PFSK-1 (cell line): ENCODE measurements around the gene CCDC33.

Experiments used
- FOXP2 ChIP-seq: optimal IDR thresholded peaks from 2 replicates; pipeline ENCODE3; 2011; ENCODE audit warnings: borderline replicate concordance, control low read depth, inconsistent platforms; ENCODE audit not compliant: insufficient read depth; ENCODE audit errors: extremely low read length, extremely low read depth
- POLR2AphosphoS5 ChIP-seq: IDR thresholded peaks from 2 replicates; pipeline ENCODE4 v1.6.1; 2012; ENCODE audit warnings: low read depth, mild to moderate bottlenecking, control low read depth, low read length, moderate library complexity
- SIN3A ChIP-seq: IDR thresholded peaks from 2 replicates; pipeline ENCODE4 v1.6.1; 2012; ENCODE audit warnings: mild to moderate bottlenecking, low read length, moderate library complexity, borderline replicate concordance; ENCODE audit not compliant: insufficient read depth
- TAF1 ChIP-seq: IDR thresholded peaks from 2 replicates; pipeline ENCODE4 v1.6.1; 2012; ENCODE audit warnings: low read length, control low read depth, borderline replicate concordance; ENCODE audit not compliant: insufficient read depth
- TF ChIP-seq, protein P1 (sequence below), 2 experiments: IDR thresholded peaks; 2 replicates each; pipeline versions ENCODE4 v1.6.1 to v1.8.0; 2011 to 2012; ENCODE audit warnings: low read depth in 2 of 2, low read length in 2 of 2, control low read depth in 1 of 2, inconsistent platforms in 1 of 2, mild to moderate bottlenecking in 1 of 2, moderate library complexity in 1 of 2; ENCODE audit not compliant: insufficient read depth in 1 of 2

Gene CCDC33

DNA sequence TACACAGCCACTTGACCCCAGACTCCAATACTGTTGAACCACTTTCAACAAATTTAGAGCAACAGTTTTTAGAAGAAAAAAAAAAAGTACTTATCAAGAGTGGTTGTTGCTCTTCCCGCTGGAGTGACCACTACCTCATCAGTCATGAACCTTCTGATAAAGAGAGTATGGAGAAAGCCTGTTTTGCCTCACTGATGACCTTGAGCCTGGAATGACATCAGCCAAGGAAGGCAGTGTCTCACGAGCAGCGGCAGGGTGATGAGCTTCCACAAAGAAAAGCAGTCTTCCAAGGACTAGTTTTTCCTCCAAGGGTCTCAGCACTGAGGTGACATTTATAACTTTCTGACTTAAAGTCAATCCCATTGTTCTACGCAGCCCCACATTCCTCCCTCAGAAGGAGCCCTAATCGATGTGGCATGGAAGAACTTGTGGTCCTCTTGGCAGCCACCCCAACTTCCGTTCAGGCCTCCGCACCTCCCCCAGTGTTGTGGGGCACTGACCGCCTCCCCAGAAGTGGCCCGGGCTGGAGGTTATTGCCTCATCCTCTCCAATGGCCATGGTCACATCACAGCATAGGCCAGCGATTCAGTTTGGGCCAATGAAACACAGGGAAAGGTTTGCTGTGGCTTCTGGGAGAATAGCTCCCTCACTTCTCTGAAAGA lies 133.1 kb downstream of the CCDC33 start:
- no peak for TF ChIP-seq TAF1
- no peak for TF ChIP-seq SIN3A
- no peak for TF ChIP-seq FOXP2
- no peak for TF ChIP-seq POLR2AphosphoS5
- TF ChIP-seq, protein P1, sequence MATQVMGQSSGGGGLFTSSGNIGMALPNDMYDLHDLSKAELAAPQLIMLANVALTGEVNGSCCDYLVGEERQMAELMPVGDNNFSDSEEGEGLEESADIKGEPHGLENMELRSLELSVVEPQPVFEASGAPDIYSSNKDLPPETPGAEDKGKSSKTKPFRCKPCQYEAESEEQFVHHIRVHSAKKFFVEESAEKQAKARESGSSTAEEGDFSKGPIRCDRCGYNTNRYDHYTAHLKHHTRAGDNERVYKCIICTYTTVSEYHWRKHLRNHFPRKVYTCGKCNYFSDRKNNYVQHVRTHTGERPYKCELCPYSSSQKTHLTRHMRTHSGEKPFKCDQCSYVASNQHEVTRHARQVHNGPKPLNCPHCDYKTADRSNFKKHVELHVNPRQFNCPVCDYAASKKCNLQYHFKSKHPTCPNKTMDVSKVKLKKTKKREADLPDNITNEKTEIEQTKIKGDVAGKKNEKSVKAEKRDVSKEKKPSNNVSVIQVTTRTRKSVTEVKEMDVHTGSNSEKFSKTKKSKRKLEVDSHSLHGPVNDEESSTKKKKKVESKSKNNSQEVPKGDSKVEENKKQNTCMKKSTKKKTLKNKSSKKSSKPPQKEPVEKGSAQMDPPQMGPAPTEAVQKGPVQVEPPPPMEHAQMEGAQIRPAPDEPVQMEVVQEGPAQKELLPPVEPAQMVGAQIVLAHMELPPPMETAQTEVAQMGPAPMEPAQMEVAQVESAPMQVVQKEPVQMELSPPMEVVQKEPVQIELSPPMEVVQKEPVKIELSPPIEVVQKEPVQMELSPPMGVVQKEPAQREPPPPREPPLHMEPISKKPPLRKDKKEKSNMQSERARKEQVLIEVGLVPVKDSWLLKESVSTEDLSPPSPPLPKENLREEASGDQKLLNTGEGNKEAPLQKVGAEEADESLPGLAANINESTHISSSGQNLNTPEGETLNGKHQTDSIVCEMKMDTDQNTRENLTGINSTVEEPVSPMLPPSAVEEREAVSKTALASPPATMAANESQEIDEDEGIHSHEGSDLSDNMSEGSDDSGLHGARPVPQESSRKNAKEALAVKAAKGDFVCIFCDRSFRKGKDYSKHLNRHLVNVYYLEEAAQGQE (IDR thresholded peaks at IDR 0.05; ENCODE audit: insufficient read depth in 1 of 2, low read depth in 2 of 2, low read length in 2 of 2), result no peak

DNA sequence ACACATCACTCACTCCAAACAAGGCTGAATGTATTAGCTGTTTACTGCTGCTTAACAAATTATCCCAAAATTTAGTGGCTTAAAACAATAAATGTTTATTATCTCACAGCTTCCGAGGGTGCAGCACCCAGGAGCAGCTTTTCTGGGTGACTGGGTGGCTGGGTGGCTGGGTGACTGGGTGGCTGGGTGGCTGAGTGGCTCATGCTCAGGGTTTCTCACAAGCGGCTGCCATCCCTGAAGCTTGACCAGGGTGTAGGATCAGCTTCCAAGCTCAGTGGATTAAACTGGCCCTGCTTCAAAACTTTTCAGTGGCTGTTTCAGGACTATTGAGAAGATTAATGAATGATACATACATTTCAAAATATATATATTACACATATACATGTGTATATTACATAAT lies 133.6 kb downstream of the CCDC33 start:
- TF ChIP-seq SIN3A (no peak), FOXP2 (no peak), POLR2AphosphoS5 (no peak), TAF1 (no peak)
- TF ChIP-seq, protein P1 (IDR thresholded peaks at IDR 0.05; ENCODE audit: insufficient read depth in 1 of 2, low read depth in 2 of 2, low read length in 2 of 2), result no peak

DNA sequence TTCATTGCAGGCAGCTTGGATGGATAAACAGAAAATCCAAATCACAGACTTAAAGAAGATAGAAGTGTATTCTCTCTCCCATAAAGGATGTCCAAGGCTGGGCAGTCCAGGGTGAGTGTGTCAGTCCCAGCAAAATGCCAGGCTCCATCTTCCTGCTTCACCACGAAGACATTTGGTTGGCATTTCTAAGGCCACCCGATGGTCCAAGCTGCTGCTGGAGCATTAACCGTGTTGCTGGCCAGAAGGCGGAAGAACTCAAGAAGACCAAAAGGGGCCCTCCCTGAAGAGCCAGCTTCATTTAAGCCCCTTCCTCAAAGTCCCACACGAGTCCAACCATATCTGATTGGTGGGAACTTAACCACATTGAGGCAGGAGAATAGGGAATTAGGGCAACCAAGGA lies 134.3 kb downstream of the CCDC33 start:
- TF ChIP-seq SIN3A, result no peak

DNA sequence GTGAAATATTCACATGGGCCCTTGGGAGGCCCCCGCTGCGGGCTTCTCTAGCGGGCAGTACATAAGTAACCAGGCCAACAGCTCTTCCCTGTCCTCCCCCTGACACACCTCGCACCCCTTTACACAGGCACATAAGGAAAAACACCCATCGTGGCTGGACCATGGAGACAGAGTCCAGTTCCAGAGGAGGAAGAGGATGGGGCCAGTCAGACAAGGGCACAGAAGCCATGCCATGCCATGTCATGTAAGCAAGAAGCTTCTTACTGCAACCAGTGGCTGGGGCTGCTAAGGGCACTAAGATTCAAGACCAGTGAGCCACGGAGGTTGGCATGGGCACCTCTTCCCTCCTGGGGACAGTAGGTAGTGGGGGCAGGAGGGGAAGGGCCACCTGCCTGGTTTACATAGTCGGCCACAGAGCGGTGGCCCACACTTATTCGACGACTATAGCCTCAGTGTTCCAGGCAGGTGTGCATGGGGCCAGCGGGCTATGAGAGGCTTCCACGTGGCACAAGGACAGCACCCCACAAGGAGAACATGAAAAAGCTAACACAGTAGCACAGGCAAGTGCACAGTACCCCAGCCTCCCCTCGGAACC lies 137.0 kb downstream of the CCDC33 start:
- TF ChIP-seq FOXP2, result no peak
- no peak for TF ChIP-seq TAF1
- TF ChIP-seq POLR2AphosphoS5, result no peak
- TF ChIP-seq SIN3A, result no peak
- TF ChIP-seq, protein P1 (IDR thresholded peaks at IDR 0.05; ENCODE audit: insufficient read depth in 1 of 2, low read depth in 2 of 2, low read length in 2 of 2), result no peak

DNA sequence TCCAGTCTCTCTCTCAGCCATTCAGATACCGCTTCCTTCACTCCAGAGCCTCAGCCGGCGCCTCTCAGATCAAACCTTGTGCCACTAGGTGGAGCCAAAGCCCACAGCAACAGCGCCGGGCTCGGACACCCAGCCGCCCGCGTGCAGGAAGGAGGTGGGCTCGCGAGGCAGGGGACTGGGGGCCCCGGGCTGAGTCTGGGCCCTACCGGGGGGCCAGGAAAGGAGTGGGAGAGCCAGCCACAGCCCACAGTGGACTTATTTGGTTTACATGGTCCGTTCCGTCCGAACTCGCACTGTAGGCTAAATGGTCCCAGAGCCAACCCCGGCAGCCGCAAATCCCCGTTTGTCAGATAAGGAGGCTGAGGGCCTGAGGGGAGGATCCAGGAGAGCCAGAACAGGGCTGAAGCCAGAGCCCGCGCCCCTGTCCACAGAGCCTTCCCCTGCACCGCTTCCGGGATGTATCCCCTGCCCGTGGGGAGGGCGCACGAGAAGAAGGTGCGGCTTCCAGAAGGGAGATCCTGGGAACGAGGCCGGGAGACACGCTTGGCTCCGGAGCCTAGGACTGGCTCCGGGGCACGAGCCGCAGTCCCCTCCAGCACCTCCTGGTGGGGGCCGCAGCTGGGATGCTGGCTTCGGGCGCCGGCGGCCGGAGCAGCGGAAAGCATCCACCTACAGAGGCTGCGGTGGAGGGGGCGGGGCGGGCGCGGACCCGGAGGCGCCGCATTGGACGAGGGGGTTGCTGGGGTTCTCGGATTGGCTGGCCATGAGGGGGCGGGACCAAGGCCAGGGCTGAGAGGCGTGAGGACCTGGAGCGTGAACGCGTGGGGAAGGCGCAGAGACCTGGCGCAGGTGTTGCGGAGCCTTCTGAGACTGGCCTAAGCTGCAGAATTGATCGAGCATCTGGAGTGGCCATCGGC lies 137.9 kb downstream of the CCDC33 start:
- peak; percentile 27 for TF ChIP-seq FOXP2
- TF ChIP-seq, protein P1 (IDR thresholded peaks at IDR 0.05; ENCODE audit: insufficient read depth in 1 of 2, low read depth in 2 of 2, low read length in 2 of 2), result no peak
